Measurements from ENCODE around the gene NEDD8. TPM values are rescaled to one million over a fixed set of nuclear protein-coding genes. Genes with fewer than 3 reads are reported as not detected.

Gene NEDD8
- total RNA-seq, 1 donor from 2014 or later = 169 TPM

- TF ChIP-seq, protein P1, sequence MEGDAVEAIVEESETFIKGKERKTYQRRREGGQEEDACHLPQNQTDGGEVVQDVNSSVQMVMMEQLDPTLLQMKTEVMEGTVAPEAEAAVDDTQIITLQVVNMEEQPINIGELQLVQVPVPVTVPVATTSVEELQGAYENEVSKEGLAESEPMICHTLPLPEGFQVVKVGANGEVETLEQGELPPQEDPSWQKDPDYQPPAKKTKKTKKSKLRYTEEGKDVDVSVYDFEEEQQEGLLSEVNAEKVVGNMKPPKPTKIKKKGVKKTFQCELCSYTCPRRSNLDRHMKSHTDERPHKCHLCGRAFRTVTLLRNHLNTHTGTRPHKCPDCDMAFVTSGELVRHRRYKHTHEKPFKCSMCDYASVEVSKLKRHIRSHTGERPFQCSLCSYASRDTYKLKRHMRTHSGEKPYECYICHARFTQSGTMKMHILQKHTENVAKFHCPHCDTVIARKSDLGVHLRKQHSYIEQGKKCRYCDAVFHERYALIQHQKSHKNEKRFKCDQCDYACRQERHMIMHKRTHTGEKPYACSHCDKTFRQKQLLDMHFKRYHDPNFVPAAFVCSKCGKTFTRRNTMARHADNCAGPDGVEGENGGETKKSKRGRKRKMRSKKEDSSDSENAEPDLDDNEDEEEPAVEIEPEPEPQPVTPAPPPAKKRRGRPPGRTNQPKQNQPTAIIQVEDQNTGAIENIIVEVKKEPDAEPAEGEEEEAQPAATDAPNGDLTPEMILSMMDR (IDR thresholded peaks at IDR 0.05; ENCODE audit: partially characterized antibody, unreplicated experiment) = no peak
- H3K4me1 Mint-ChIP-seq (ENCODE audit: low read depth, unreplicated experiment) = peaks cover 10% of the 10 kb centered on the region
- peaks cover 6% of the 10 kb centered on the region for H3K27me3 Mint-ChIP-seq (ENCODE audit: unreplicated experiment)
- H3K9me3 Mint-ChIP-seq (ENCODE audit: unreplicated experiment) = peaks cover 5% of the 10 kb centered on the region
- peaks cover 5% of the 10 kb centered on the region for H3K36me3 Mint-ChIP-seq (ENCODE audit: unreplicated experiment)
- no peak for DNase-seq
- H3K4me3 Mint-ChIP-seq (ENCODE audit: unreplicated experiment) = no peak overlapping the region
- no peak overlapping the region for H3K27ac Mint-ChIP-seq (ENCODE audit: unreplicated experiment)
Measured at GRCh38 chr14:24237463-24237955, 5.3 kb upstream of the NEDD8 start.

- Mint-ChIP-seq H3K4me1 (ENCODE audit: low read depth, unreplicated experiment) (peaks cover 10% of the 10 kb centered on the region), H3K27ac (ENCODE audit: unreplicated experiment) (no peak overlapping the region), H3K36me3 (ENCODE audit: unreplicated experiment) (peaks cover 5% of the 10 kb centered on the region), H3K4me3 (ENCODE audit: unreplicated experiment) (no peak overlapping the region), H3K27me3 (ENCODE audit: unreplicated experiment) (peaks cover 5% of the 10 kb centered on the region), H3K9me3 (ENCODE audit: unreplicated experiment) (peaks cover 3% of the 10 kb centered on the region)
- TF ChIP-seq, protein P1 (IDR thresholded peaks at IDR 0.05; ENCODE audit: partially characterized antibody, unreplicated experiment) = no peak
- no peak for DNase-seq
Measured at GRCh38 chr14:24236689-24237462, 4.7 kb upstream of the NEDD8 start.

DNA sequence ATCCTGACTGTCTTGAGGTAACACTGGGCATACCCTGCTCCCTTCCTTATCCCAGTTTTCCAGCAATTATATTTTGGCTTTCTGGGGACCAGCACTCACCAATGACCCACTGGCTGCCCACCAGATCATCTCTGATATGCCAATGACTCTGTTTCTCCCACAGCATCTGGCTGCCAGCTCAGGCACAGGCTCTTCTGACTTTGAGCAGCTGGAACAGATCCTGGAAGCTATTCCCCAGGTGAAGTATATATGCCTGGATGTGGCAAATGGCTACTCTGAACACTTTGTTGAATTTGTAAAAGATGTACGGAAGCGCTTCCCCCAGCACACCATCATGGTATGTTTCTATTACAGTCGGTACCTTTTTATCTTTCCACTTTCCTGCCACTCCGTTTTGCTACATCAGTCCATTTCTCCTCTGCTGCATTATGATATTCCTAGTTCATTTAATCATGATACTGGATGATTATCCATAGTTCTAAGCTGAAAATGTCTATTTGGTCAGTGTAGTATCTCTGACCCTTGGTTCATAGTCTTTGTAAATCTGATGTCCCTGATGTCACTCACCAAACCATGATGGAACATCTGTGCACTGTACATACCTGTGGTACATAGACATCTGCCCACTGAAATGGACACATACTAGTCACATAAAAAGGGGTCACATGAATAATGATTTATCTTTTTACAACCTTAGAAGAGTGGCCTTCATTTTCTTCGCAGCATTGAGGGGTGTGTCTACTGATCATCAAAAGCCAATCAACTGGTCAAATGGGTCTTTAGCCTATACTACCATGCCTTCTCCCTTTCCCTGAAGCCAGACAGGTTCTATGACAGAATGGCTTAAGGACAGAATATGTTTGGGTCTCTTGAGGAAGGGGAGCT, 3.9 kb upstream of the NEDD8 start:
- Mint-ChIP-seq H3K27ac (ENCODE audit: unreplicated experiment) (no peak overlapping the region), H3K27me3 (ENCODE audit: unreplicated experiment) (peaks cover 5% of the 10 kb centered on the region), H3K4me1 (ENCODE audit: low read depth, unreplicated experiment) (peaks cover 9% of the 10 kb centered on the region), H3K9me3 (ENCODE audit: unreplicated experiment) (peaks cover 5% of the 10 kb centered on the region), H3K4me3 (ENCODE audit: unreplicated experiment) (no peak overlapping the region), H3K36me3 (ENCODE audit: unreplicated experiment) (peaks cover 5% of the 10 kb centered on the region)
- TF ChIP-seq, protein P1 (IDR thresholded peaks at IDR 0.05; ENCODE audit: partially characterized antibody, unreplicated experiment) = no peak
- DNase-seq = no peak

DNA sequence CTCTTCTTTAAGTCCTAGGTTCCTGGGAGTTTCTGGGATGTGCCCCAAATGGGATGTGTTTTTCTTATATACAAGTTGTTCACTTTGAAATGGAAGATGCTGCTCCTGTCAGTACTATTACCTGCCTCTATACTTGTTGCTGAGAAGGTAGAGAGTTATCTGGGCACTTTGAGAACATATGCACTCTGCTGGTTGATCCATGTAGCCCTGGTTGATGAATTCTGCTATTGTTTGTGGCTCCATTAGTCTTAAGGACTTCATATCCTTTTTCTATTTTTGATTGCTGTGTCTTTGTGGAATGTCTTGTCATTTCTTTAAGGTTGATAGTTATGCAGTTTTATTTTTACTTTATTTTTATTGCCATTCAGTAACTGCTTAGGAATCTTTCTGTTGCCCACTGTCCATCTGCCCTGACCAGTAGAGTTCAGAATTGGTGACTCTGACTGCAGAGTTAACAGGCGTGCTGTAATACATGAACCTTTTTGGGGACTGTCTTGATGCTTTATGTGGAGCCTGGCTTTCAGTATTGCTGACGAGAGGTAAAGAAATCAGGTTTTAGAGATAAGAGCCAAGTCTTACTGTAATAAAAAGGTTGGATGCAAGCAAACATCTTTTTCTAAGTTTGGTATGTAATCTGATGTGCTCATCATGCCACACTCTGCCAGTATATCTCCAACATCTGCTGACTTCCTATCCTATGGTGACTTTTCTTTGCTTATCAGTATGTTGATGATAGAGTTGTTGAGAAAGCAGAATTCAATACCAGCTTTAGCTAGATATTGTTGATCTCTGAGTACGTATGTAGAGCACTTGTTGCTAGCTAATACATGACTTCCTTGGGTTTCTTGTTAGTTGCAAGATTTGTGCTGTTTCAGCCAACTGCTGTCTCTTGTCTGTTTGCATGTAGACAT, 2.2 kb upstream of the NEDD8 start:
- H3K27me3 Mint-ChIP-seq (ENCODE audit: unreplicated experiment) = peaks cover 5% of the 10 kb centered on the region
- DNase-seq = no peak
- peaks cover 5% of the 10 kb centered on the region for H3K36me3 Mint-ChIP-seq (ENCODE audit: unreplicated experiment)
- peaks cover 6% of the 10 kb centered on the region for H3K9me3 Mint-ChIP-seq (ENCODE audit: unreplicated experiment)
- H3K4me1 Mint-ChIP-seq (ENCODE audit: low read depth, unreplicated experiment) = peaks cover 4% of the 10 kb centered on the region
- TF ChIP-seq, protein P1 (IDR thresholded peaks at IDR 0.05; ENCODE audit: partially characterized antibody, unreplicated experiment) = no peak
- H3K27ac Mint-ChIP-seq (ENCODE audit: unreplicated experiment) = no peak overlapping the region
- peak overlapping the region; percentile 59 for H3K4me3 Mint-ChIP-seq (ENCODE audit: unreplicated experiment)
